Measurements from ENCODE around the gene AHSA1. TPM values are rescaled to one million over a fixed set of nuclear protein-coding genes. Genes with fewer than 3 reads are reported as not detected.

The AHSA1 gene
- total RNA-seq, 1 donor from 2014 or later = 117 TPM

Other genes starting within 250 kb of the AHSA1 start
- gene NGB, start 186.9 kb upstream of the AHSA1 start, total RNA-seq (ENCODE audit: unreplicated experiment) = 0.22 TPM
- gene POMT2, start 137.2 kb upstream of the AHSA1 start, total RNA-seq (ENCODE audit: unreplicated experiment) = 41.5 TPM
- 23.1 TPM for gene GSTZ1, start 137.1 kb upstream of the AHSA1 start, total RNA-seq (ENCODE audit: unreplicated experiment)
- 9.8 TPM for gene TMED8, start 81.0 kb upstream of the AHSA1 start, total RNA-seq (ENCODE audit: unreplicated experiment)
- 0.47 TPM for gene SAMD15, start 80.7 kb upstream of the AHSA1 start, total RNA-seq (ENCODE audit: unreplicated experiment)
- gene NOXRED1, start 34.6 kb upstream of the AHSA1 start, total RNA-seq (ENCODE audit: unreplicated experiment) = 0.69 TPM
- 31.6 TPM for gene VIPAS39, start 492 bp upstream of the AHSA1 start, total RNA-seq (ENCODE audit: unreplicated experiment)
- gene ISM2, start 40.7 kb downstream of the AHSA1 start, total RNA-seq (ENCODE audit: unreplicated experiment) = not detected
- gene SPTLC2, start 158.5 kb downstream of the AHSA1 start, total RNA-seq (ENCODE audit: unreplicated experiment) = 33.9 TPM
- 16.0 TPM for gene ALKBH1, start 249.9 kb downstream of the AHSA1 start, total RNA-seq (ENCODE audit: unreplicated experiment)

Data from glutamatergic neuron (in vitro differentiated cells).